Thoracic aorta (tissue), 2 donors: Measurements from ENCODE around the gene FRYL. TPM values are rescaled to one million over a fixed set of nuclear protein-coding genes. Genes with fewer than 3 reads are reported as not detected.

ENCODE experiments used
- ATAC-seq: fragments of 150-250 bp; one replicate; pipeline ENCODE4 v1.8.0; 2017; ENCODE audit warnings: low read depth; ENCODE audit not compliant: insufficient number of reproducible peaks, low FRiP score
- DNase-seq: peaks from one replicate; pipeline ENCODE4 v3.0.0-alpha.2; 2020; ENCODE audit warnings: low spot score
- H3K27ac ChIP-seq, 2 donors: fragments of 200-600 bp; sonication (generic); 1 replicate in 1 of 2; 2 replicates in 1 of 2; pipeline ENCODE4 v1.5.1; 2016; ENCODE audit warnings: mild to moderate bottlenecking in 2 of 2, moderate library complexity in 2 of 2
- H3K27me3 ChIP-seq: fragments of 200-600 bp; sonication (generic); replicated peaks from 2 replicates; pipeline ENCODE4 v1.6.0; 2016; ENCODE audit warnings: mild to moderate bottlenecking; ENCODE audit not compliant: insufficient read depth
- H3K36me3 ChIP-seq: fragments of 200-600 bp; sonication (generic); one replicate; pipeline ENCODE4 v1.5.1; 2016
- H3K4me1 ChIP-seq, 2 donors: fragments of 200-600 bp; sonication (generic); 1 replicate in 1 of 2; 2 replicates in 1 of 2; pipeline versions ENCODE4 v1.5.1 to v1.6.0; 2016; ENCODE audit warnings: low read depth in 2 of 2, mild to moderate bottlenecking in 1 of 2; ENCODE audit not compliant: control insufficient read depth in 1 of 2
- H3K4me3 ChIP-seq: fragments of 200-600 bp; sonication (generic); 2 replicates; pipeline ENCODE4 v1.5.1; 2016; ENCODE audit warnings: mild to moderate bottlenecking
- H3K9me3 ChIP-seq: fragments of 200-600 bp; sonication (generic); 2 replicates; pipeline ENCODE4 v1.5.1; 2016
- total RNA-seq, 2 donors: library from RNA; depleted of rRNA; stranded (reverse); fragments of >200 nt; gene quantifications; one replicate each; pipeline versions ENCODE4 v1.1.0 to v1.2.3, GENCODE V29; 2016
- TF ChIP-seq, protein P1 (sequence below): fragments of 200-600 bp; sonication (generic); IDR thresholded peaks from one replicate; pipeline ENCODE4 v1.5.1; 2019; ENCODE audit warnings: antibody characterized with exemption

The FRYL gene
- total RNA-seq, 2 donors from 2014 or later: 108 to 155 TPM

DNA sequence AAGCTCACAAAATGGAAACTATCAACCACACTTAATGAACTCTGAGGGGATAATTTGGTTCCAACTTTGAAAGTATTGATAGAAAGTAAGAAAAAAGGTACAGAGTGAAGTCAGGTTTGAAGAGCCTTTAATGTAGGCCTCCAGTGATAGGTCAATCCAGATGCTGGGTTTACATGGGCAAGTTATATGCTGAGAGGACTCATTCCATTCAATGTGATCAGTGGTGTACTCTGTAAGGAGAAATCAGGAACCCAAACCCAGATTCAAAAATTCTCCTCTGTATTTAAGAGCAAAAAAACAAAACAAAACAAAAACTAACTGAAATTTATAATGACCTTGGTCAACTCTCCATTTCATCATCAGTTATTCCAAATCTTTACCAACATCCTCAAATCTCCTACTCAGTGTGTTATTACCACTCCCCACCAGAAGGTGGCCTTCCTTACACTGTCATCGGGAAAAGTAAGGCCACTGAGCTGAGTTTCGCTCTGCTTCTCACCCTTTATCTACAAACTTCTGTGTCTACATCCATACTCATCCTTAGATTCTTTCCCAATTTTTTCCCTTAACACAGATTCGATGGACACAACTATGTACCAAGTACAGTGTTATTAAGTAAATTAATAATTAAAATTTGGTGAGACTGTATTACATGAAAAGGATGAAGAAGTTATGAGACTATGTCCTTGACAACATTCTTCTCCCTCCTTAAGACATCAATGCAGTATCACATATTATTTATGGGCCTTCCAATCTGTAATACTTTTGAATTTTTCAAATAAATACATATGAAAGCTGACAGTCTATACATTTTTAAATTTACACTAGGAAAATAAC, 201.7 kb downstream of the FRYL start:
- no peaks in the 10 kb centered on the region for H3K4me1 ChIP-seq
- DNase-seq (peak; percentile 25), ATAC-seq (peak; percentile 59)
- H3K36me3 ChIP-seq: peaks cover 23% of the 10 kb centered on the region
- H3K9me3 ChIP-seq: no peaks in the 10 kb centered on the region
- no peaks in the 10 kb centered on the region for H3K27me3 ChIP-seq
- H3K27ac ChIP-seq: no peak overlapping the region
- TF ChIP-seq, protein P1, sequence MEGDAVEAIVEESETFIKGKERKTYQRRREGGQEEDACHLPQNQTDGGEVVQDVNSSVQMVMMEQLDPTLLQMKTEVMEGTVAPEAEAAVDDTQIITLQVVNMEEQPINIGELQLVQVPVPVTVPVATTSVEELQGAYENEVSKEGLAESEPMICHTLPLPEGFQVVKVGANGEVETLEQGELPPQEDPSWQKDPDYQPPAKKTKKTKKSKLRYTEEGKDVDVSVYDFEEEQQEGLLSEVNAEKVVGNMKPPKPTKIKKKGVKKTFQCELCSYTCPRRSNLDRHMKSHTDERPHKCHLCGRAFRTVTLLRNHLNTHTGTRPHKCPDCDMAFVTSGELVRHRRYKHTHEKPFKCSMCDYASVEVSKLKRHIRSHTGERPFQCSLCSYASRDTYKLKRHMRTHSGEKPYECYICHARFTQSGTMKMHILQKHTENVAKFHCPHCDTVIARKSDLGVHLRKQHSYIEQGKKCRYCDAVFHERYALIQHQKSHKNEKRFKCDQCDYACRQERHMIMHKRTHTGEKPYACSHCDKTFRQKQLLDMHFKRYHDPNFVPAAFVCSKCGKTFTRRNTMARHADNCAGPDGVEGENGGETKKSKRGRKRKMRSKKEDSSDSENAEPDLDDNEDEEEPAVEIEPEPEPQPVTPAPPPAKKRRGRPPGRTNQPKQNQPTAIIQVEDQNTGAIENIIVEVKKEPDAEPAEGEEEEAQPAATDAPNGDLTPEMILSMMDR: peak; percentile 86
- no peak overlapping the region for H3K4me3 ChIP-seq

DNA sequence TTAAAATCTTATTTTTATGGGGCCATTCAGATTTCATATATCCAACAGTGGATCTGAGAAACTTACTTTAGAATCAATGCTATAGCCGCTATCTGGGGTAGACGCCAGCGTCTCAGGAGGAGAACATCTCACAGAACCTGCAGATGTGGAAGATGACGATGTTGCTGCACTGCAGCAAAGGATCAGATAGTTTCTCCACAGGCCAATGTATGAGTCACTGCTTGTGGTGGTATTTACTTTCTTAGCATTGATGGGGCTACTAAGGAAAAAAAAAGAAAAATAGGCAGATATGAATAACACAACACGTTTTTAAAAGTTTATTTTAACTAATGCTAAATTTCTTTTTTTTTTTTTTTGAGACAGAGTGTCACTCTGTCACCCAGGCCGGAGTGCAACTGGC, 204.1 kb downstream of the FRYL start:
- TF ChIP-seq, protein P1: no peak
- no peak for ATAC-seq

DNA sequence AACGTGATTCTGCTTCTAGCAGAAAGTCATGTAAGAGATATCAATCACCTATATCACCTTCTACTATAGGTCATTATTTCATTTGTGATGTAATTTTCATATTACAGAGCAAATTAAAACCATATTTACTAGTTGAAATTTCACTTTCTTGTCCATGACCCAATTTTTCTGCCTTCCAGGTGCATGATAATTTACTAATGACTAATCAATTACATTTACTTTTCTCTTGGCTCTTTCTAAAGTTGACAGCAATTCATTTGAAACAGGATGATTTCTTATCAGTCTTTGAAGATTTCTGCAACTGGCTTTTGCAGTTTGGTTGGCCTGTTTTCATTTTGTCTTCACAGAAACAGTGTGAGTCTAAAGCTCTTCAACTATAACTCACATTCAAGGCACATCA, 208.6 kb downstream of the FRYL start:
- peaks cover 41% of the 10 kb centered on the region for H3K36me3 ChIP-seq
- TF ChIP-seq, protein P1: no peak
- H3K27me3 ChIP-seq: no peaks in the 10 kb centered on the region
- H3K4me1 ChIP-seq: no peaks in the 10 kb centered on the region
- no peak overlapping the region for H3K4me3 ChIP-seq
- no peaks in the 10 kb centered on the region for H3K9me3 ChIP-seq
- H3K27ac ChIP-seq: no peak overlapping the region
- ATAC-seq: no peak
- DNase-seq: no peak

More for the DNA sequence above, 204.1 kb downstream of the FRYL start:
- Histone ChIP-seq H3K27ac (no peak overlapping the region), H3K4me3 (no peak overlapping the region), H3K4me1 (no peaks in the 10 kb centered on the region), H3K36me3 (peaks cover 34% of the 10 kb centered on the region), H3K9me3 (no peaks in the 10 kb centered on the region), H3K27me3 (no peaks in the 10 kb centered on the region)
- DNase-seq: no peak

DNA sequence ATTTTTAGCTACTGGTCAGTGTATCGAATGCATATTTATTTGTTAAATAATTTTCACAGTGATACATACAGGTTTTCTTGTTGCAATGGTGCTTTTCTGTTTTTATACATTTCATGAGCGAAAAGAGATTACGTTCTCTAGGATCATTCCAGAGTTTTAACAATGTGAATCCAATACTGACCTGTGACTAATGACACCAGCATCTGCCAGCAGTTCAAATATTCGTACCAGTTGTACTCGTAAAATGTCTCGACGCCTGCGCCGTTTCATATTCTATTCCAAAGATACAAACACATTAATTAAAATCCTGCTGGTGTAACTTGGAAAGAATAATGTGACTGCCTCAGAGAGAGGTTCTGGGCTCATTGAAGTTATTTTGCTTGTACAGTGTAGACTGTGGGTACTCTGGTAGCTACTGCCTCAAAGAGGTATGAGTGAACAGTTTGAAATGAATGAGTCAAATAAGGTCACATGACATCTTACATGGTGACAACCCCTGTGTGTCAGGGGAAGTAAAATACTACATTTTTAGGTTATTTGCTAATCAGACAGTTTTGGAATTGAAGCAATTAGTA, 209.3 kb downstream of the FRYL start:
- Histone ChIP-seq H3K27ac (no peak overlapping the region), H3K4me3 (no peak overlapping the region), H3K4me1 (no peaks in the 10 kb centered on the region), H3K36me3 (peaks cover 40% of the 10 kb centered on the region), H3K9me3 (no peaks in the 10 kb centered on the region), H3K27me3 (no peaks in the 10 kb centered on the region)
- TF ChIP-seq, protein P1: no peak
- DNase-seq (no peak), ATAC-seq (no peak)

DNA sequence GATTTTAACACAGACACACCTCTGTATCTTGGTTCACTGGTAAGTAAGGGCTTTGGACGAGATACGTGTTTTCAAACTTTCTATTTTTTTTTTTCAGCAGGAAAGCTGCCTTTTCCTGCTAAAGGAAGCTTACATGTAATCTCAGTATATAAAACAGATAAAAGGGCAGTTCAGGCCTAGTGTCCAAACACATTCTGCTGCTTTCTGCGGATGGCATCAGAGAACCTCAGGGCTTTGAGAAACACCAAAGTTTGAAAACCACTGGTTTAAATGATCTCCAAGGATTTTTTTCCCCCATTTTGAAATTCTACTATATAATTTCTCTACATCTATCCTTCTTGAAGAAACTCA, 214.1 kb downstream of the FRYL start:
- H3K27ac ChIP-seq: no peak overlapping the region
- H3K27me3 ChIP-seq: no peaks in the 10 kb centered on the region
- TF ChIP-seq, protein P1: no peak
- H3K4me1 ChIP-seq: no peaks in the 10 kb centered on the region
- ATAC-seq: no peak
- H3K36me3 ChIP-seq: peaks cover 41% of the 10 kb centered on the region
- H3K9me3 ChIP-seq: no peaks in the 10 kb centered on the region
- DNase-seq: no peak
- no peak overlapping the region for H3K4me3 ChIP-seq
